GM12878 (cell line): ENCODE results near the gene NEDD8. TPM values are rescaled to one million over a fixed set of nuclear protein-coding genes. Genes with fewer than 3 reads are reported as not detected.

ENCODE experiments used
- ATAC-seq: fragments of 200-7000 bp; cut with Tn5 transposase; 3 replicates; pipeline ENCODE4 v1.9.1; 2020; ENCODE audit warnings: mild to moderate bottlenecking, moderate library complexity
- BruUV-seq: library from RNA; stranded (reverse); fragments of 400-500 nt; replicated peaks from 2 replicates; lab custom pipeline; 2021; lab: Mats Ljungman, UMichigan
- CTCF ChIA-PET: fragments of 300-600 bp; sonication (Branson Sonifier 250); formaldehyde crosslinking; extraction: SDS; loops from one replicate; lab custom pipeline; 2021; ENCODE audit warnings: inconsistent platforms; lab: Yijun Ruan, JAX
- POLR2A ChIA-PET: fragments of 350-600 bp; formaldehyde crosslinking; extraction: SDS; loops from one replicate; lab custom pipeline; 2021; ENCODE audit warnings: inconsistent platforms; lab: Charles Lee
- RAD21 ChIA-PET: fragments of 300-600 bp; sonication (Branson Sonifier 250); formaldehyde crosslinking; loops from one replicate; lab custom pipeline; 2023; ENCODE audit warnings: antibody characterized with exemption; ENCODE audit not compliant: unreplicated experiment; lab: Charles Lee
- SMC1A ChIA-PET: fragments of 300-600 bp; sonication (Branson Sonifier 250); formaldehyde crosslinking; loops from one replicate; lab custom pipeline; 2023; ENCODE audit not compliant: unreplicated experiment, uncharacterized antibody; lab: Charles Lee
- DNase-seq: peaks from one replicate; pipeline ENCODE4 v3.0.0-alpha.2; 2011; ENCODE audit warnings: low read depth, low spot score
- FAIRE-seq: peaks from 3 replicates; lab custom pipeline; 2011; peaks lifted over from hg19 to GRCh38; lab: Jason Lieb, UNC
- H2AFZ ChIP-seq: 2 replicates; pipeline ENCODE4 v1.6.0; 2011; ENCODE audit warnings: low read depth, low read length, control low read depth; ENCODE audit not compliant: control insufficient read depth
- H3K27ac ChIP-seq: 2 replicates; pipeline ENCODE4 v1.5.1; 2011; ENCODE audit warnings: control low read depth; ENCODE audit not compliant: control insufficient read depth, insufficient read depth
- H3K27me3 ChIP-seq, 2 experiments: replicated peaks in 1 of 2; 2 replicates each; pipeline versions ENCODE4 v1.6.0 to v1.6.1; 2011; ENCODE audit warnings: low read length in 1 of 2; ENCODE audit not compliant: control insufficient read depth in 2 of 2, insufficient read depth in 2 of 2
- H3K36me3 ChIP-seq, 2 experiments: 2 replicates each; pipeline ENCODE4 v1.5.1; 2011; ENCODE audit warnings: low read length in 1 of 2; ENCODE audit not compliant: control insufficient read depth in 2 of 2, insufficient read depth in 2 of 2
- H3K4me1 ChIP-seq: 2 replicates; pipeline ENCODE4 v1.6.1; 2011; ENCODE audit warnings: mild to moderate bottlenecking, low read length, moderate library complexity, mixed read lengths; ENCODE audit not compliant: control insufficient read depth, insufficient read depth
- H3K4me2 ChIP-seq: 2 replicates; pipeline ENCODE4 v1.6.0; 2011; ENCODE audit warnings: control low read depth; ENCODE audit not compliant: control insufficient read depth, insufficient read depth
- H3K4me3 ChIP-seq: fragments of 200-600 bp; sonication (generic); 2 replicates; pipeline ENCODE4 v1.5.1; 2016
- H3K79me2 ChIP-seq: 2 replicates; pipeline ENCODE4 v1.6.0; 2011; ENCODE audit warnings: low read length; ENCODE audit not compliant: control insufficient read depth, insufficient read depth
- H3K9ac ChIP-seq: 2 replicates; pipeline ENCODE4 v1.8.0; 2011; ENCODE audit warnings: low read length, control low read depth, mixed read lengths; ENCODE audit not compliant: control insufficient read depth, insufficient read depth
- H3K9me3 ChIP-seq: replicated peaks from 3 replicates; pipeline ENCODE4 v1.5.1; 2011; ENCODE audit warnings: mild to moderate bottlenecking, low read length; ENCODE audit not compliant: control insufficient read depth, insufficient read depth
- H4K20me1 ChIP-seq: 2 replicates; pipeline ENCODE4 v1.6.0; 2011; ENCODE audit not compliant: control insufficient read depth, insufficient read depth
- HCFC1 ChIP-seq: fragments of 150-350 bp; IDR thresholded peaks from 2 replicates; pipeline ENCODE4 v1.6.1; 2014; ENCODE audit warnings: low read length
- IRF5 ChIP-seq: fragments of 450-650 bp; IDR thresholded peaks from 2 replicates; pipeline ENCODE4 v1.6.1; 2017; ENCODE audit warnings: borderline replicate concordance
- POLR2A ChIP-seq: IDR thresholded peaks from 2 replicates; pipeline ENCODE4 v1.6.1; 2011; ENCODE audit warnings: low read depth, mild to moderate bottlenecking, low read length
- SIX5 ChIP-seq: IDR thresholded peaks from 2 replicates; pipeline ENCODE4 v1.6.1; 2011; ENCODE audit warnings: mild to moderate bottlenecking, low read depth, low read length, moderate library complexity; ENCODE audit not compliant: severe bottlenecking
- ZBTB33 ChIP-seq: fragments of 450-650 bp; IDR thresholded peaks from 2 replicates; pipeline ENCODE4 v1.6.1; 2017; ENCODE audit warnings: mild to moderate bottlenecking
- WGBS: methylation state at CpG from one replicate; pipeline ENCODE4 v1.1.6; 2016; ENCODE audit warnings: low lambda C conversion rate; ENCODE audit not compliant: insufficient replicate concordance, insufficient coverage; ENCODE audit errors: missing lambda C conversion rate; 5-methylcytosine and 5-hydroxymethylcytosine counted together
- in situ Hi-C: fragments of 300-500 bp; cut with MboI; formaldehyde crosslinking; loops from 9 replicates; pipeline ENCODE4 v1.14.3; 2018; ENCODE audit warnings: mixed read lengths
- intact Hi-C: fragments of 100-400 bp; cut with micrococcal nuclease; formaldehyde crosslinking; loops from one replicate; pipeline ENCODE4 v1.14.2; 2022; ENCODE audit not compliant: unreplicated experiment
- polyA plus RNA-seq, 11 experiments: library from polyadenylated mRNA; depleted of rRNA in 4 of 11; unstranded in 6 of 11; stranded (reverse) in 5 of 11; fragments of >200 nt; fragmentation: Nextera tagmentation in 4 of 11; fragmentation: Illumina TruSeq in 1 of 11; extraction: Ambion mirVana in 4 of 11; extraction: Trizol in 1 of 11; gene quantifications; 1 replicate in 1 of 11; 2 replicates in 10 of 11; pipeline versions ENCODE4 v1.2.1 to v1.2.3, GENCODE V29; 2011 to 2016; ENCODE audit warnings: inconsistent platforms in 2 of 11, missing spikeins in 2 of 11, low read depth in 1 of 11
- total RNA-seq, 4 experiments: library from RNA; depleted of rRNA in 3 of 4; stranded (reverse); fragments of >200 nt in 3 of 4; fragmentation: Illumina TruSeq in 1 of 4; extraction: Trizol in 1 of 4; gene quantifications; 2 replicates each; pipeline versions ENCODE4 v1.2.1 to v1.2.3, GENCODE V29; 2013 to 2021

Gene NEDD8
- total and polyA plus RNA-seq, 10 of the 15 experiments (the other 5 are each of a cell fraction or from before 2014, with no cell fraction given) = 164 to 991 (median 300) TPM

- TF ChIP-seq HCFC1 (no peak), IRF5 (no peak), SIX5 (no peak), POLR2A (0 out of 2 replicates have a peak, but pooled peaks have one; percentile 15), ZBTB33 (no peak)
- BruUV-seq = no TSS peak
- in situ Hi-C loops (no loop called here), intact Hi-C loops (no loop called here)
- Histone ChIP-seq H3K9me3 (no peaks in the 10 kb centered on the region), H3K4me2 (no peak overlapping the region), H2AFZ (no peak overlapping the region), H3K27me3 (no peaks in the 10 kb centered on the region), H3K9ac (no peak overlapping the region), H3K36me3 (peaks cover 3 to 11% of the 10 kb centered on the region in 2 experiments; a peak in 3 of 4 replicates), H3K4me1 (no peaks in the 10 kb centered on the region), H3K79me2 (no peaks in the 10 kb centered on the region), H3K4me3 (no peak overlapping the region), H3K27ac (no peak overlapping the region), H4K20me1 (no peaks in the 10 kb centered on the region)
- FAIRE-seq = no peak
- no peak for ATAC-seq
- ChIA-PET POLR2A (no interaction called here), RAD21 (no interaction called here), CTCF (interaction anchor here (0.9 to 1.4 kb wide), 2 partner anchors 16 to 44 kb away, joined by 3 read pairs; partner anchors contain the start of gene CIDEB), SMC1A (interaction anchor here (2.8 kb wide), 1 partner anchor 18 kb away, joined by 14 read pairs; no protein-coding TSS in a partner anchor)
- no peak for DNase-seq
- 78% methylated on average over 6 of the region's 6 CpGs for WGBS
Measured at GRCh38 chr14:24264298-24264697, 32.1 kb upstream of the NEDD8 start.
